Large intestine (tissue), 3 donors: ENCODE data around the gene BCL2. TPM values are rescaled to one million over a fixed set of nuclear protein-coding genes. Genes with fewer than 3 reads are reported as not detected.

Experiments used
- DNase-seq, 2 donors: peaks; one replicate each; pipeline versions ENCODE4 v3.0.0 to v3.0.0-alpha.2; 2013
- H3K27ac ChIP-seq: one replicate; pipeline ENCODE4 v1.5.1; 2013; ENCODE audit warnings: low read length
- H3K27me3 ChIP-seq: 2 replicates; pipeline ENCODE4 v1.6.1; 2013; ENCODE audit warnings: low read length; ENCODE audit not compliant: control insufficient read depth, insufficient read depth
- H3K36me3 ChIP-seq: 2 replicates; pipeline ENCODE4 v1.6.1; 2013; ENCODE audit warnings: low read length; ENCODE audit not compliant: control insufficient read depth, insufficient read depth
- H3K4me1 ChIP-seq: one replicate; pipeline ENCODE4 v1.6.1; 2013; ENCODE audit warnings: low read length; ENCODE audit not compliant: control insufficient read depth, insufficient read depth
- H3K4me3 ChIP-seq: one replicate; pipeline ENCODE4 v1.5.1; 2013; ENCODE audit warnings: low read length
- H3K9me3 ChIP-seq: one replicate; pipeline ENCODE4 v1.6.1; 2013; ENCODE audit warnings: mild to moderate bottlenecking, low read depth, low read length, moderate library complexity; ENCODE audit not compliant: control insufficient read depth
- WGBS: methylation state at CpG from one replicate; pipeline ENCODE4 v1.1.5; 2013; ENCODE audit warnings: low lambda C conversion rate; ENCODE audit not compliant: insufficient coverage; 5-methylcytosine and 5-hydroxymethylcytosine counted together
- polyA plus RNA-seq: library from polyadenylated mRNA; unstranded; fragments of 120-200 nt; gene quantifications from one replicate; pipeline ENCODE4 v1.2.1, GENCODE V29; 2013

The BCL2 gene
- polyA plus RNA-seq, 1 donor: 8.8 TPM

DNA sequence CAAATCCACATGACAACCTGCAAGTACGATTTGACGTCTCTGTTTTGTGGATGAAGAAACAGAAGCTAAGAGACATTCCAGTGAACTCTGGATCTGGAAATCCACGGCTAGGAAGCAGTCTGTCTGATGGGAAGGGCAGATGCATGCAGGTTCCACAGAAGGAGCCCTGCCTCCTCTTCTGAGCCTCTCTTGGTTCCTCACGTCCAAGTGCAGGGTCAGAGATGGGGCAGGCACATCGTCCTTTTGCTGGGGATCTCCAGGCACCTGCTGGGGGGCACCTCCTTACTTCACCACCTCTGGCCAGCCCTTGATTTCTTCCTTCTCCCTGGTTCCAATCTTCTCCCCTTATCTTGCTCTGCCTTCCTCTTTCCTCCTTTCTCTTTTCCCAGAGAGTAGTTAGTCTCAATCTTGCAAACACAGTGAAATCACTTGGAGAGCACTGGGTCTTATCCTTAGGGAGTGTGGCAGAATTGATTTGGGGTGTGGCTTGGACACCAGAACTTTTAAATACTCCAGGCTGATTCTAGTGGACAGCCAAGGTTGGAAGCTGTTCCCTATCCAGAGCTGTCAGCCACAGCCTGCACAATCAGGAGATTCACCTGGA lies 137.8 kb downstream of the BCL2 start:
- H3K9me3 ChIP-seq: no peaks in the 10 kb centered on the region
- no peak for DNase-seq
- H3K4me3 ChIP-seq: no peak overlapping the region
- no peaks in the 10 kb centered on the region for H3K27me3 ChIP-seq
- H3K4me1 ChIP-seq: peaks cover 58% of the 10 kb centered on the region
- H3K27ac ChIP-seq: peak overlapping the region; percentile 53
- WGBS: 100% methylated on average over 1 of the region's 5 CpGs
- H3K36me3 ChIP-seq: no peaks in the 10 kb centered on the region

- H3K27me3 ChIP-seq: no peaks in the 10 kb centered on the region
- no peaks in the 10 kb centered on the region for H3K36me3 ChIP-seq
- H3K4me1 ChIP-seq: peaks cover 54% of the 10 kb centered on the region
- no peaks in the 10 kb centered on the region for H3K9me3 ChIP-seq
- no CpG with 5 or more reads among the region's 5 CpGs for WGBS
- no peak overlapping the region for H3K4me3 ChIP-seq
- no peak for DNase-seq
- H3K27ac ChIP-seq: no peak overlapping the region
Observed at GRCh38 chr18:63180971-63181376, 138.6 kb downstream of the BCL2 start.

- peaks cover 51% of the 10 kb centered on the region for H3K4me1 ChIP-seq
Observed at GRCh38 chr18:63180321-63180720, 139.2 kb downstream of the BCL2 start.

GRCh38 chr18:63179422-63179821 lies 140.1 kb downstream of the BCL2 start:
- no peak for DNase-seq
- no CpG with 5 or more reads among the region's 9 CpGs for WGBS
- H3K9me3 ChIP-seq: peaks cover 7% of the 10 kb centered on the region
- peaks cover 51% of the 10 kb centered on the region for H3K4me1 ChIP-seq
- no peaks in the 10 kb centered on the region for H3K36me3 ChIP-seq
- no peak overlapping the region for H3K27ac ChIP-seq
- no peaks in the 10 kb centered on the region for H3K27me3 ChIP-seq
- H3K4me3 ChIP-seq: no peak overlapping the region

More at GRCh38 chr18:63180321-63180720, 139.2 kb downstream of the BCL2 start:
- no CpG with 5 or more reads among the region's 11 CpGs for WGBS
- no peaks in the 10 kb centered on the region for H3K9me3 ChIP-seq
- no peak overlapping the region for H3K27ac ChIP-seq
- no peak for DNase-seq
- no peak overlapping the region for H3K4me3 ChIP-seq
- H3K27me3 ChIP-seq: no peaks in the 10 kb centered on the region
- no peaks in the 10 kb centered on the region for H3K36me3 ChIP-seq

DNA sequence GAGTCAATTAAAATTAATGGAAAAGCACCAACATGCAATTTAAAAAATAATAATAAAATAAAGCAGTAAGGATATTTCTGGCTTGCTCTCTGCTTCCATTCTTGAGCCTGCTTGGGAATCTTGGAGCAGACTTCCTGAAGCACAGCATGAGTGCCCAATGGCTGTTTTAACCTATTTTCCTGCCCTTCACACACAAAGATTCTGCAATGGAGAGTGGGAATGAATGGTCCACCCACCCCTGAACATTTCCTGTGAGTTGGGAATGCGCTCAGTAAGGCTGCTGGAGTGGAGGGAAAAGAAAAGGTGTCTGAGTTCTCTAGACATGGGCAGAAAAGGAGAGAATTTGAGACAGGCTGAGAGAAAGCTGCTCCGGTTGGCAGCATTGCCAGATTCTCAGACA lies 140.6 kb downstream of the BCL2 start:
- H3K9me3 ChIP-seq: peaks cover 7% of the 10 kb centered on the region
- no peak overlapping the region for H3K4me3 ChIP-seq
- H3K4me1 ChIP-seq: peaks cover 46% of the 10 kb centered on the region
- no peaks in the 10 kb centered on the region for H3K36me3 ChIP-seq
- peak overlapping the region; percentile 75 for H3K27ac ChIP-seq
- no peaks in the 10 kb centered on the region for H3K27me3 ChIP-seq
- no peak for DNase-seq
- no CpG with 5 or more reads among the region's 2 CpGs for WGBS

DNA sequence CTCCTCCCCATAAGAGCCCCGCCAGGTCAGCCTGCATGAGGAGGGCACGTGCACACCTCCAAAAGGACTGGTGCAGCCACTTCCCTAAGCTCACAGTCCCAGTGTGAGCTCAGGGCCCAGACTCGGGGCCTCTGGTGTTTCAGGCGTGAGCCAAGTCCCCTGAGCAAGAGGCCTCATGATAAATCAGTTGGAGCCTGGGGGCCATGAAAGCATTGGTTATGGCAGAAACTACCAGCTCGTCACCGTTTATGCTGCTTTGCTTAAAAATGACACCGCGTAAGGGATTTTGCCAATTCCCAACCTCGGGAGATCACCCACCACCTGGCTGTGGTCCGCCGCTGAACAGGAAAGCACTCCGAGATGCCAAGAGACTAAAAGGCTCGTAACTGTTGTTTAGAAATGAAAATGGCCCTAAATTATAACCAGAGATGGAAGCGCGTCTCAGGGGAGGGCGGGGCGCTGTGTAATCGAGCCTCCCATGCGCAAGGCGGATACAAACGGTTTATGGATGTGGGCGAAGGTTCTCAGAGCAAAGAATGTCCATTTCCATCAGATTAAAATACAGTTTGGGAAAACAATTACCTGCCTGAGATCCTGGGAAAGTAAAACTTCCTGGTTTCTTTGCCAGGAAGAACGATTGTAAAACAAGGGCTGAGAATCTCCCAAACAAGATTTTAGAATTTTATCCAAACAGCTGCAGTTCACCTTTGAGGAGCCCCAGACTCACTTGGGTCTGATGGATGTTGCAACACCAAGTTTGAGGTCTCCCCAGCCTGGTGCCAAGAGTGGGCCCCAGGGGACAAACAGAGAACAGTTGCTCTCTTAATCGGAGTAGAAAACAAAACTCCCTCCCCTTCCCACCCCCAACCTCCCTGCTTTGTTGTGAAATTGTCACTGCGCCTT lies 141.4 kb downstream of the BCL2 start:
- peaks cover 7% of the 10 kb centered on the region for H3K9me3 ChIP-seq
- H3K4me1 ChIP-seq: peaks cover 38% of the 10 kb centered on the region
- no CpG with 5 or more reads among the region's 25 CpGs for WGBS
- DNase-seq: peak in 1 of 2 donors; percentile 69
- H3K27me3 ChIP-seq: no peaks in the 10 kb centered on the region
- no peak overlapping the region for H3K4me3 ChIP-seq
- no peaks in the 10 kb centered on the region for H3K36me3 ChIP-seq
- peak overlapping the region; percentile 75 for H3K27ac ChIP-seq

GRCh38 chr18:63177259-63177658 lies 142.3 kb downstream of the BCL2 start:
- no peak for DNase-seq
- Histone ChIP-seq H3K27ac (no peak overlapping the region), H3K9me3 (peaks cover 7% of the 10 kb centered on the region), H3K36me3 (no peaks in the 10 kb centered on the region), H3K4me1 (peaks cover 29% of the 10 kb centered on the region), H3K4me3 (no peak overlapping the region), H3K27me3 (no peaks in the 10 kb centered on the region)
- no CpG with 5 or more reads among the region's 6 CpGs for WGBS

- Histone ChIP-seq H3K27ac (no peak overlapping the region), H3K36me3 (no peaks in the 10 kb centered on the region), H3K4me3 (no peak overlapping the region), H3K4me1 (peaks cover 22% of the 10 kb centered on the region), H3K27me3 (no peaks in the 10 kb centered on the region), H3K9me3 (peaks cover 7% of the 10 kb centered on the region)
- WGBS: no CpG with 5 or more reads among the region's 2 CpGs
- DNase-seq: no peak
Observed at GRCh38 chr18:63175264-63175663, 144.3 kb downstream of the BCL2 start.

DNA sequence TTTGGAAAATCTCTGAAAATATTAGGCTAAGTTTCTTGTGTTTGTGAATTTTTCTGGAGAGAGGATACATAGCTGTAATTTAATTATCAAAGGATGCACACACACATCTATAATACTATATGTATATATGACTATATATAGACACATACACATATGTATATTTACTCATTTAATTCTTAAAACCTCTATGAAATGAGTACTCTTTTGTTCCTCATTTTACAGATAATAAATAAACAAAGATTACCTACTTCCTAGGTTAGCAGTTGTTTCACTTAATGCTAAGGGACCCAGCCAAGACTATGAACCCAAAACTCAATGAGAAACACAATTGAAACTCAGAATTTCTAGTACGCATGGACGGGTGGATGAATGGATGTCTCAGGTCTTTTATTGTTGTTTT lies 145.6 kb downstream of the BCL2 start:
- H3K27me3 ChIP-seq: no peaks in the 10 kb centered on the region
- WGBS: no CpG with 5 or more reads among the region's 2 CpGs
- H3K9me3 ChIP-seq: peaks cover 7% of the 10 kb centered on the region
- H3K36me3 ChIP-seq: no peaks in the 10 kb centered on the region
- H3K4me3 ChIP-seq: no peak overlapping the region
- H3K27ac ChIP-seq: no peak overlapping the region
- no peak for DNase-seq
- H3K4me1 ChIP-seq: peaks cover 16% of the 10 kb centered on the region

GRCh38 chr18:63169853-63170252 lies 149.7 kb downstream of the BCL2 start:
- Histone ChIP-seq H3K36me3 (no peaks in the 10 kb centered on the region), H3K27ac (no peak overlapping the region), H3K4me1 (no peaks in the 10 kb centered on the region), H3K4me3 (no peak overlapping the region), H3K27me3 (no peaks in the 10 kb centered on the region), H3K9me3 (peaks cover 4% of the 10 kb centered on the region)
- WGBS: no CpG with 5 or more reads among the region's 5 CpGs
- no peak for DNase-seq
